Lung (tissue), 12 donors: ENCODE data around the gene GPR55. TPM values are rescaled to one million over a fixed set of nuclear protein-coding genes. Genes with fewer than 3 reads are reported as not detected.

Source experiments
- ATAC-seq: fragments of 200-7000 bp; cut with Tn5 transposase; one replicate; pipeline ENCODE4 v1.9.1; 2020; ENCODE audit warnings: moderate number of reproducible peaks; ENCODE audit not compliant: insufficient read depth, low FRiP score
- DNase-seq, 3 donors: peaks; one replicate each; pipeline ENCODE4 v3.0.0-alpha.2; 2013 to 2017
- H3K27ac ChIP-seq, 2 donors: one replicate each; pipeline ENCODE4 v1.5.1; 2013; ENCODE audit warnings: mild to moderate bottlenecking in 2 of 2, moderate library complexity in 2 of 2, control low read depth in 1 of 2, inconsistent platforms in 1 of 2, low read depth in 1 of 2, low read length in 1 of 2
- H3K27me3 ChIP-seq, 3 donors: one replicate each; pipeline ENCODE4 v1.5.1; 2013; ENCODE audit warnings: low read length in 2 of 3; ENCODE audit not compliant: control insufficient read depth in 3 of 3, insufficient read depth in 3 of 3
- H3K36me3 ChIP-seq, 4 donors: one replicate each; pipeline ENCODE4 v1.5.1; 2013; ENCODE audit warnings: low read length in 4 of 4, mild to moderate bottlenecking in 1 of 4, moderate library complexity in 1 of 4; ENCODE audit not compliant: control insufficient read depth in 4 of 4, insufficient read depth in 4 of 4
- H3K4me1 ChIP-seq, 5 donors: one replicate each; pipeline ENCODE4 v1.5.1; 2013; ENCODE audit warnings: low read length in 5 of 5, mild to moderate bottlenecking in 2 of 5, moderate library complexity in 1 of 5; ENCODE audit not compliant: control insufficient read depth in 5 of 5, insufficient read depth in 5 of 5
- H3K4me3 ChIP-seq: one replicate; pipeline ENCODE4 v1.5.1; 2013; ENCODE audit warnings: mild to moderate bottlenecking, control low read depth, moderate library complexity
- H3K9ac ChIP-seq, 2 donors: one replicate each; pipeline ENCODE4 v1.5.1; 2013; ENCODE audit warnings: low read length in 2 of 2, control low read depth in 1 of 2; ENCODE audit not compliant: insufficient read depth in 1 of 2
- H3K9me3 ChIP-seq, 4 donors: one replicate each; pipeline ENCODE4 v1.5.1; 2013; ENCODE audit warnings: low read length in 3 of 4, mild to moderate bottlenecking in 1 of 4, moderate library complexity in 1 of 4; ENCODE audit not compliant: control insufficient read depth in 4 of 4, insufficient read depth in 3 of 4
- WGBS, 2 donors: extraction: QIAGEN DNeasy Blood & Tissue Kit; methylation state at CpG; one replicate each; pipeline ENCODE4 v1.1.7; 2013; 5-methylcytosine and 5-hydroxymethylcytosine counted together
- polyA plus RNA-seq, 2 donors: library from polyadenylated mRNA; stranded (reverse); fragments of 200-250 nt; gene quantifications; one replicate each; pipeline ENCODE4 v1.2.1, GENCODE V29; 2013
- total RNA-seq, 2 donors: library from RNA; depleted of rRNA in 1 of 2; stranded (reverse); fragments of >200 nt in 1 of 2; gene quantifications; one replicate each; pipeline ENCODE4 v1.2.1, GENCODE V29; 2014 to 2021
- TF ChIP-seq, protein P1 (sequence below): IDR thresholded peaks from 2 replicates; pipeline ENCODE4 v1.5.1; 2012; ENCODE audit warnings: mild to moderate bottlenecking; ENCODE audit errors: control extremely low read depth, extremely low read depth
- donor health status: control.
- donor health status: control.
- donor health status: Bipolar disorder and iron deficiency.
- donor health status: healthy.
- donor health status: DM: yes; HTN: yes; CAD: no.

The GPR55 gene
- total and polyA plus RNA-seq, 4 donors: 0.18 to 0.58 (median 0.29) TPM

DNA sequence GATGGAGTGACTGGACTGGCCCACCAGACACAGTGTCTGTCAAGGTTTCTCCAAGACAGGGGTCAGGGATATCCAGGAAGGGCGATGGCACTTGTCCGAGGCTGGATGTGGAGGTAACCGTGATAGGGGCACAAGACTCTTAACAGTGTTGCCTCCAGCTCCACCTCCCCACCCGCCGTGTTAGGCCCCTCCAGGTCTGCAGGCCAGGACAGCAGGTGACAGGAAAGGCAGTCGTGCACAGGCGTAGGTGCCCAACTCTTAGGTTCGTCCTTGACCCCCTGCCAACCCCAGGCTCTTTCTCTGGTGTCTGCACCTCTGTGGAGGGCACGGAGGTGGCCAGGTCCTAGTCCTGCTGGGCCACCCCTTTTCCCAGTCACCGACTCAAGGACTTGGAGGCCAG, 50.2 kb downstream of the GPR55 start:
- Histone ChIP-seq H3K27me3 (no peaks in the 10 kb centered on the region), H3K36me3 (peaks cover 0 to 54% (median 18%) of the 10 kb centered on the region in 4 donors), H3K9me3 (no peaks in the 10 kb centered on the region), H3K4me3 (no peak overlapping the region), H3K9ac (no peak overlapping the region), H3K4me1 (peaks cover 0 to 25% (median 15%) of the 10 kb centered on the region in 5 donors), H3K27ac (no peak overlapping the region)
- WGBS, 2 donors: 94 to 96% methylated on average over 10 of the region's 10 CpGs
- DNase-seq (no peak), ATAC-seq (no peak)
- TF ChIP-seq, protein P1, sequence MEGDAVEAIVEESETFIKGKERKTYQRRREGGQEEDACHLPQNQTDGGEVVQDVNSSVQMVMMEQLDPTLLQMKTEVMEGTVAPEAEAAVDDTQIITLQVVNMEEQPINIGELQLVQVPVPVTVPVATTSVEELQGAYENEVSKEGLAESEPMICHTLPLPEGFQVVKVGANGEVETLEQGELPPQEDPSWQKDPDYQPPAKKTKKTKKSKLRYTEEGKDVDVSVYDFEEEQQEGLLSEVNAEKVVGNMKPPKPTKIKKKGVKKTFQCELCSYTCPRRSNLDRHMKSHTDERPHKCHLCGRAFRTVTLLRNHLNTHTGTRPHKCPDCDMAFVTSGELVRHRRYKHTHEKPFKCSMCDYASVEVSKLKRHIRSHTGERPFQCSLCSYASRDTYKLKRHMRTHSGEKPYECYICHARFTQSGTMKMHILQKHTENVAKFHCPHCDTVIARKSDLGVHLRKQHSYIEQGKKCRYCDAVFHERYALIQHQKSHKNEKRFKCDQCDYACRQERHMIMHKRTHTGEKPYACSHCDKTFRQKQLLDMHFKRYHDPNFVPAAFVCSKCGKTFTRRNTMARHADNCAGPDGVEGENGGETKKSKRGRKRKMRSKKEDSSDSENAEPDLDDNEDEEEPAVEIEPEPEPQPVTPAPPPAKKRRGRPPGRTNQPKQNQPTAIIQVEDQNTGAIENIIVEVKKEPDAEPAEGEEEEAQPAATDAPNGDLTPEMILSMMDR: no peak

- DNase-seq: no peak
- Histone ChIP-seq H3K9ac (no peak overlapping the region), H3K36me3 (peaks cover 0 to 50% (median 17%) of the 10 kb centered on the region in 4 donors), H3K27me3 (no peaks in the 10 kb centered on the region), H3K4me1 (peaks cover 0 to 29% (median 16%) of the 10 kb centered on the region in 5 donors), H3K9me3 (no peaks in the 10 kb centered on the region), H3K4me3 (no peak overlapping the region), H3K27ac (no peak overlapping the region)
- WGBS, 2 donors: 87 to 92% methylated on average over 11 of the region's 11 CpGs
- TF ChIP-seq, protein P1: no peak
- ATAC-seq: no peak
These were observed 50.6 kb downstream of the GPR55 start for GRCh38 chr2:230874456-230874855.

DNA sequence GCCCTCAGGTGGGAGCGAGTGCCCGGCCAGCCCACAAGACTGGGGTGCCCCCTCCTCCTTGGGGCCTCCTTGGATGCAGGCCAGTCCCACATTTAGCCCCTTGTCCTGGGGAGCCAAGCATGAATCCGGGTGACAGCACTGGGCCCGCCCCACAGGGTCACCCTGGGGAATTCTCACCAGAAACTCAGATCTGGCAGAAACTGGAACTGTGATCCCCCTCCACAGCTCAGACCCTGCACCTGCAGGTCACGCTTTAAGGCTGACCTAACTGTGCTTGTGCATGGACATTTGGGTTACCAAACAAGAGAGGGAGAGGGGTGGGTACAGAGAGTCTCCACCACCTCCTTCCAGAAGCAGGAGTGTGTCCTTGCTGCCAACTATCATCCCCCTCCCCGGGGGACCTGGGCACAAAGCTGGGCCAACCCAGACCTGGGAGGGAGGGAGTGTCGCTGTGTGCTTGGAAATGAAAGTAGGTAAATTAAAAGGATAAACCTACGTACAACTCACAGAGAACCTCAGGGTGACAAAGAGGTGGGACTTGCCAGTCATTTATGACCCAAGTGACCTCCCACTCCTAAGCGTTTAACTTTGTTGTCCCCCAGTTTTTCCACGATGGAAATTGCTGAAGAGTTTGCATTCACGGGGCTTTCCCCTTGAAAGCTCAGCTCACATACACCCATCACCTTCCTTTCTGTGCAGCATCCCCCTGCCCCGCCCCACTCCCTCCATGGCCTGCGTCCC, 51.2 kb downstream of the GPR55 start:
- Histone ChIP-seq H3K9me3 (no peaks in the 10 kb centered on the region), H3K4me1 (peaks cover 0 to 36% (median 23%) of the 10 kb centered on the region in 5 donors), H3K9ac (no peak overlapping the region), H3K4me3 (no peak overlapping the region), H3K27me3 (no peaks in the 10 kb centered on the region), H3K27ac (no peak overlapping the region), H3K36me3 (peaks cover 0 to 44% (median 16%) of the 10 kb centered on the region in 4 donors)
- ATAC-seq (no peak), DNase-seq (no peak)
- 90% methylated on average over 11 to 13 of the region's 13 CpGs for WGBS, 2 donors
- TF ChIP-seq, protein P1: no peak
